Activated naive CD4-positive, alpha-beta T cell treated with anti-CD3 and anti-CD28 coated beads, Interleukin-2, amount 50 U/mL, for 72 hours (primary cell): ENCODE data around the gene DNAH10. TPM values are rescaled to one million over a fixed set of nuclear protein-coding genes. Genes with fewer than 3 reads are reported as not detected.

ENCODE experiments used
- ATAC-seq, 2 donors: fragments of 150-1000 bp; cut with Tn5 transposase; 2 replicates each; pipeline ENCODE4 v1.10.0; 2021; ENCODE audit warnings: mild to moderate bottlenecking in 2 of 2, moderate library complexity in 2 of 2
- DNase-seq, 2 donors: peaks; one replicate each; pipeline ENCODE4 v3.0.0; 2021 to 2022; ENCODE audit warnings: low spot score in 2 of 2
- H3K27ac Mint-ChIP-seq, 2 donors: one replicate each; pipeline ENCODE4 v1.8.0; 2022; ENCODE audit warnings: mild to moderate bottlenecking in 2 of 2, mixed read lengths in 2 of 2
- H3K36me3 Mint-ChIP-seq, 2 donors: one replicate each; pipeline ENCODE4 v1.8.0; 2022; ENCODE audit warnings: mixed read lengths in 2 of 2
- H3K9me3 Mint-ChIP-seq, 2 donors: one replicate each; pipeline ENCODE4 v1.8.0; 2022; ENCODE audit warnings: mixed read lengths in 2 of 2
- total RNA-seq, 2 donors: library from RNA; stranded (reverse); gene quantifications; one replicate each; pipeline ENCODE4 v1.2.3, GENCODE V29; 2022

Gene DNAH10
- total RNA-seq, 2 donors from 2014 or later, result 0.27 to 1.0 TPM

DNA sequence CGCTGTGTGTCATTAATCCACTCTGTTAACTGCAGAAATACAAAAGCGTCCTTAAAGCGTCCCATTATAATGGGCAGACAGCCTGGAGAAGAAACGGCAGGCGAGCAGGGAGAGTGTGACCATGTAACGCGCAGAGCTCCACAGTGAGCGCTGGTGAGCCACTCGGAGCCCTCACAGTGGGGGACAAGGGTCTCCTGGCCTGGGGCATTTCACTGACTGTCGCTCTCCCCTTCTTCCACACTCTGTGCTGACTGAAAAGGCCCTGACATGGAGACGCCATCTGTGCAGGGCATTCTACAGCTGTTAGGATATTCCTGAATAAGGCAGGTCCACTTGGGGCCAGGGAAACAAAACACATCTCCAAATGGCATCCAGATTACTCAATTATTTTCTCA lies 186.3 kb downstream of the DNAH10 start:
- DNase-seq (no peak), ATAC-seq (no peak)
- H3K9me3 Mint-ChIP-seq, result no peaks in the 10 kb centered on the region
- no peaks in the 10 kb centered on the region for H3K36me3 Mint-ChIP-seq
- no peak overlapping the region for H3K27ac Mint-ChIP-seq

DNA sequence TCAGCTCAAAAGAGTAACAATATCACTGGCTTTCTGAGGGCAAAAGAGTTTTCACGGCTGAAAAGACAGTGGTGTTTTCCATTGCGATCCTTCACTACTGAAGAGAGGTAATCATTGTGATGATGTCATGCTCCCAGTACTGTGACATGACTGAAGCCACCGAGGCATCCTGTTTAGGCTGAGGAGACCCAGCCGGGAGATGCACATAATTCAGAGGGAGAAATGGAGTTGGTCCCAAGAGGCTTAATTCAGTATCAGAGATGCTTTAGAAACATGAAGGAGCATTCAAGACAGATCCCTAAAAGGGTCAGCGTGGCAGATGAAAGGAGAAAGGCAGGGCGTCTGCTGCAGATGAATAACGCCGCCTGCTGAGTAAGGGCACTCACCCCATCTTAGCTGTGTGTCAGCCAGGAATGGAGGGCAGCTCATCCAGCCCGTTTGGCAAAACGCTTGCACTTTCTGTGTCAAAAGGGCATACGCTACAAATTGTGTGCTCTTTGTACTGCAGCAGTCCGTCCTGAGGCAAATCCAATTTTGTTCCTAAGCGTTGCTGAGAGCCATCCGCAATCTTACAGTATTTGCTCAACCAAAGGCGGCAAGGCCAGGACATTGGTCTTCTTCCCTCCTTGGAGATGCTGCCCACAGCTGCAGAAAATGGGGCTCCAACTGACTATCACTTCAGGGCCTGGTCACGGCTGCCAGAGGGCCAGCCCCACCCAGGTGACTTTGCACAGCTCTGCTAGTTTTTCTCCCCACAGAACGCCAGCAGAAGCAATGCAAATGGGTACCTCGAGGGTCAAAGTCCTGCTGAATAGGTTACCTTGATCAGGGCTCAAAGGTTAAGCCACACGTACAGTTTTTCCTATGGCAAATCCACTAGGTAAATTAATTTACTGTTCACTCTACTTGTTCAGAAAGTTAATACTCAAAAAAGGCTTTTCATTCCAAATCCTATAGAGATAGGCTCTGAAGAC lies 187.0 kb downstream of the DNAH10 start:
- ATAC-seq, result no peak

DNA sequence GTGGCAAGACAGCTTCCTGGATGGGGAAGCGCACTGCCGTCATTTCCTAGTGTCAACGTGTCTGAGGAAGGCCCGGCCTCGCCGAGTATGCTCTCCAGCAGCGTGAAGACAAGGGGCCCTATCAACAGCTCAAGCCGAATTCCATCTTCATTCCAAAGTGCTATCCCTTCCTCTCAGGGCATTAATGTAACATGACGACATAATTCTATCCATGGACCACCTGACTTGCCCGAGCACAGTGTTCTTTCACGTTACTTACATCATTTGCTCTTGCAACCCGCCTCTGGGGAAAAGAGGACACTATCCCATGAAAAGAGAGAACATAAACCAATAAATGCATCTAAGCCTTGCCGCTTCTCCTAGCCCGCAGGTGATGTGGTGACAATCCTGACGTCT lies 187.7 kb downstream of the DNAH10 start:
- no peaks in the 10 kb centered on the region for H3K9me3 Mint-ChIP-seq
- no peak overlapping the region for H3K27ac Mint-ChIP-seq
- DNase-seq, result no peak
- ATAC-seq, result no peak
- no peaks in the 10 kb centered on the region for H3K36me3 Mint-ChIP-seq

More for the DNA sequence above, 187.0 kb downstream of the DNAH10 start:
- Mint-ChIP-seq H3K27ac (no peak overlapping the region), H3K36me3 (no peaks in the 10 kb centered on the region), H3K9me3 (no peaks in the 10 kb centered on the region)
- no peak for DNase-seq

DNA sequence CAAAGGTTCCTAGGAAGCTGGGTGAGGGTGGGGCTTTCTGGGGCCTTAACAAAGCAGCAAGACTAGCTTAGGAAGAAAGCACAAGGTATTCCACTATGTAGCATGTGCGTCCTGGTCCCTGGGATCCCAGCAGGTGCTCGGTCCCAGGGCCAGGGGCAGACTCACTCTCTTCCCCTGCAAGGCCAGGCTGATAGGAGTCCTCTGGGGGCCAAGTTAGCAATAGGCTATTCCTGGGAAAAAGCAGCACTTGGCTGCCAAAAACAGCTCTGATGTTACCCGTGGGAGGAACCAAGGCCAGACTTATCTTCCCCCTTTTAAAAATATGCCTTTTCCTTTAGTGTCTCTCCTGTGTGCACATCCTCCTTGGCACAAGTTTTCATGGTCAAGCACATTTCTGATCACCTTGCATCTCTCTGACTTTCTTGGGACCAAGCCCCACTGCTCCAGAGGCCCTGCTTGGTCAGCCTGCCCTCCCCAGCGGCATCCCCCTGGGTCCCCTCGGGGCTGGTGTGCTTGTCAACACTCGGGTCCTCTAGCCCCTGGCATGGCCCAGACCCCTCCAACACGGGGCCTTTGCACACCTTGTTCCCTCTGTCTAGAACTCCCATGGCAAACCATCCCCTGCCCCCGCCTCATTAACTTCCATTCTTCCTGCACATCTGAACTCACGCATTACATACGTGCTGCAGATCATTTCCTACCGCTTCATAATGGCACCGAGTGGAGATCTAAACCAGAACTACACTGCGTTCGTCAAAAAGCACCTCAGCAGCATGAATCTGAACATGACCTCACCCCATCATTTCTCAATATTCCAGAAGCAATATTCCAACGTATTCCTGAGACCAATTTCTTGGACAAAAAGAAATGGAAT lies 188.6 kb downstream of the DNAH10 start:
- no peak for DNase-seq
- ATAC-seq, result no peak
- no peaks in the 10 kb centered on the region for H3K36me3 Mint-ChIP-seq
- H3K9me3 Mint-ChIP-seq, result no peaks in the 10 kb centered on the region
- no peak overlapping the region for H3K27ac Mint-ChIP-seq

DNA sequence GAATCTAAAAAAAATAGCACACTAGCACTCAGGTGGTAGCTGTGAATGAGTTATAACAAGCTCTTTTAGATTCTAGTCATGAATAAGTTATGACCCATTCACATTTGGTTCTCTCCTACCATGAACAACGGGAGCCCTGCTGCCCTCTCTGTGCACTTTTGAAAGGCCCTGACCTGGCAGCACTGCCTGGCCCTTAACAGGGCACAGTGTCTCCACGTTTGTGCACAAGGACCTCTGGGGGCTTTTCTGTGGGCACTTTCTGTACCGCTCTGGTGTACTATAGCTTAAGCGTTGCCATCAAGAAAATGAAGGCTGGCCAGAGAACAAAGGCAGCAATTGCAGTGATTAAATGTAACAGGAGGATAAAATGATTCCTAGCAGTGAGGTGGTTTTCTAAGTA lies 189.4 kb downstream of the DNAH10 start:
- H3K36me3 Mint-ChIP-seq, result no peaks in the 10 kb centered on the region
- no peak overlapping the region for H3K27ac Mint-ChIP-seq
- ATAC-seq (no peak), DNase-seq (no peak)
- H3K9me3 Mint-ChIP-seq, result no peaks in the 10 kb centered on the region

DNA sequence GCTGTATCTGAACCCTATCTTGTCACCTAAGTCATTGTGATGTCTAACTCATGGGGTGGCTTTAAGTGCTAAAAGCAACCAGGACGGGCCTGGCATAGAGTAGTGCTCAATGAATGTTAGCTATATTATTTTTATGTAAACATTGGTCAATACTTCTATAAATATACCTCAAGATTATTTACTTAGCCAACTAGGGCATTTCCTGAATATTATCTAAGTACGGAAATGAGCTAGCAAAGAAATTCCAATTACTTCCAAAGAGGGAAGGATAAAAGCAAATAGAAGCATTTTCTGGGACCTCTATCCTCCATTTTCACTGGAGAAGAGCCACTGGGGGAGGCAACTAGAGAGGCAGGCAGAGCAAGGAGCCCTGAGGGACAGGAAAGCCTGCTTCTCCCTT lies 189.9 kb downstream of the DNAH10 start:
- Mint-ChIP-seq H3K27ac (no peak overlapping the region), H3K9me3 (no peaks in the 10 kb centered on the region), H3K36me3 (no peaks in the 10 kb centered on the region)
- DNase-seq (no peak), ATAC-seq (no peak)

GRCh38 chr12:123954647-123955350 lies 192.7 kb downstream of the DNAH10 start:
- no peak for ATAC-seq
- Mint-ChIP-seq H3K9me3 (no peaks in the 10 kb centered on the region), H3K27ac (no peak overlapping the region), H3K36me3 (no peaks in the 10 kb centered on the region)
- no peak for DNase-seq

- DNase-seq, result no peak
- Mint-ChIP-seq H3K36me3 (no peaks in the 10 kb centered on the region), H3K27ac (no peak overlapping the region), H3K9me3 (no peaks in the 10 kb centered on the region)
- no peak for ATAC-seq
These were observed 194.1 kb downstream of the DNAH10 start for GRCh38 chr12:123956249-123956648.

- H3K9me3 Mint-ChIP-seq, result no peaks in the 10 kb centered on the region
- no peak overlapping the region for H3K27ac Mint-ChIP-seq
- DNase-seq (no peak), ATAC-seq (no peak)
- no peaks in the 10 kb centered on the region for H3K36me3 Mint-ChIP-seq
These were observed 195.1 kb downstream of the DNAH10 start for GRCh38 chr12:123957196-123957595.

- DNase-seq (no peak), ATAC-seq (no peak)
- H3K36me3 Mint-ChIP-seq, result no peaks in the 10 kb centered on the region
- H3K27ac Mint-ChIP-seq, result no peak overlapping the region
- no peaks in the 10 kb centered on the region for H3K9me3 Mint-ChIP-seq
These were observed 196.4 kb downstream of the DNAH10 start for GRCh38 chr12:123958462-123958861.

DNA sequence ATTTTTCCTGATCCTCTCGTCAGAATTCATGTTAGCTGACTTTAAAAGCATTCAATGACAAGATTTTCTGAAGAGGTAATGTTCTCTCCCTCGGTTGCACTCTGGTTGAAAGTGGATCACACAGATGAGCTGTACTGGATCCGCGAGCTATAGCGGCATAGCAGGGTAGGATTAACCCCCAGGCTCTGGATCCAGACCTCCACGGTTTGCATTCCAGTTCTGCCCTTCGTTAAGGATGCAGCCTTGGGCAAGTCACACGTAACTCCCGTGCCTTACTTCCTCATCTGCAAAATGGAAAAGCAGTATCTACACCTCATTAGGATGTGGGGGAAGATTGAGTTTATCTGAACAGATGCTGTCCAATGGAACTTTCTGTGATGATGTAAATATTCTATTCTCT lies 196.8 kb downstream of the DNAH10 start:
- Mint-ChIP-seq H3K9me3 (no peaks in the 10 kb centered on the region), H3K36me3 (no peaks in the 10 kb centered on the region), H3K27ac (no peak overlapping the region)
- no peak for ATAC-seq
- DNase-seq, result no peak

GRCh38 chr12:123960029-123960735 lies 198.1 kb downstream of the DNAH10 start:
- Mint-ChIP-seq H3K9me3 (no peaks in the 10 kb centered on the region), H3K36me3 (no peaks in the 10 kb centered on the region), H3K27ac (no peak overlapping the region)
- ATAC-seq (no peak), DNase-seq (no peak)

GRCh38 chr12:123960856-123961255 lies 198.8 kb downstream of the DNAH10 start:
- DNase-seq (no peak), ATAC-seq (no peak)
- Mint-ChIP-seq H3K9me3 (no peaks in the 10 kb centered on the region), H3K36me3 (no peaks in the 10 kb centered on the region), H3K27ac (no peak overlapping the region)

GRCh38 chr12:123961585-123962345 lies 199.7 kb downstream of the DNAH10 start:
- Mint-ChIP-seq H3K27ac (no peak overlapping the region), H3K36me3 (no peaks in the 10 kb centered on the region), H3K9me3 (no peaks in the 10 kb centered on the region)
- DNase-seq (no peak), ATAC-seq (no peak)

DNA sequence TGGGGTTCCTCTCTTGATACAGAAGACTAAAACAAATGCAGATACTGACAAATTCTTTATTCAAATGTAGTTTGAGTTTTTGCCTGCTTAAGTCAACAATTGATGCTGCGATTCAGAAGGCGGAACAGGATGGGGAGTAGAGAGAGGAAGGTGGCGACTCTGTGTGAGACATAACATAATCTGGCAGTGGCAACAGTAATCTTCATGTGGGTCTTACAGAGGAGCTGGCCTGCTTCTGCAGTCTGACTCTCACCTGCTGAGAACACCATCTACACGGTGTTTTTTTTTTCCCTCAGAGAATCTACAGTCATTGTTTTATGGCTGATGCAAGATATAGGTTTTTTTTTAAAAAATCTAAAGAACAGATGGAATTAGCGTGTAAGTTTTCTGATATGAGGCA lies 200.4 kb downstream of the DNAH10 start:
- peak overlapping the region in 1 of 2 donors; percentile 13 for H3K27ac Mint-ChIP-seq
- no peak for ATAC-seq

GRCh38 chr12:123963821-123964220 lies 201.7 kb downstream of the DNAH10 start:
- ATAC-seq, result no peak
- no peak overlapping the region for H3K27ac Mint-ChIP-seq
- DNase-seq, result no peak
- no peaks in the 10 kb centered on the region for H3K9me3 Mint-ChIP-seq
- H3K36me3 Mint-ChIP-seq, result no peaks in the 10 kb centered on the region

More for the DNA sequence above, 200.4 kb downstream of the DNAH10 start:
- H3K36me3 Mint-ChIP-seq, result no peaks in the 10 kb centered on the region
- DNase-seq, result no peak
- no peaks in the 10 kb centered on the region for H3K9me3 Mint-ChIP-seq
